HG03039 (cell line): ENCODE results near the gene AFTPH.
A peak's percentile ranks its signal among the peaks of the same experiment; 100 is the strongest.

Experiments
- ATAC-seq: cut with Tn5 transposase; IDR thresholded peaks from one replicate; pipeline ENCODE4 v1.9.1; 2021; ENCODE audit warnings: mild to moderate bottlenecking, moderate library complexity; ENCODE audit not compliant: unreplicated experiment

AFTPH gene

GRCh38 chr2:64538764-64539433 is 14.8 kb downstream of the AFTPH start:
- peak; percentile 40 for ATAC-seq

- ATAC-seq = no peak
These were observed 16.5 kb downstream of the AFTPH start for GRCh38 chr2:64540615-64541014.

GRCh38 chr2:64541547-64541946 is 17.4 kb downstream of the AFTPH start:
- ATAC-seq = no peak

- ATAC-seq = no peak
These were observed 18.2 kb downstream of the AFTPH start for GRCh38 chr2:64542071-64543007.

- no peak for ATAC-seq
These were observed 19.0 kb downstream of the AFTPH start for GRCh38 chr2:64543008-64543697.

- no peak for ATAC-seq
These were observed 24.6 kb downstream of the AFTPH start for GRCh38 chr2:64548761-64549160.

GRCh38 chr2:64550042-64550441 is 25.9 kb downstream of the AFTPH start:
- no peak for ATAC-seq

- no peak for ATAC-seq
These were observed 27.7 kb downstream of the AFTPH start for GRCh38 chr2:64551851-64552250.

- no peak for ATAC-seq
These were observed 30.0 kb downstream of the AFTPH start for GRCh38 chr2:64554117-64554516.

- ATAC-seq = no peak
These were observed 34.4 kb downstream of the AFTPH start for GRCh38 chr2:64558445-64559081.

GRCh38 chr2:64562148-64562784 is 38.1 kb downstream of the AFTPH start:
- ATAC-seq = no peak

- no peak for ATAC-seq
These were observed 39.4 kb downstream of the AFTPH start for GRCh38 chr2:64563436-64563938.

- ATAC-seq = no peak
These were observed 42.0 kb downstream of the AFTPH start for GRCh38 chr2:64565949-64566710.

GRCh38 chr2:64567473-64567872 is 43.3 kb downstream of the AFTPH start:
- ATAC-seq = no peak

- ATAC-seq = no peak
These were observed 44.7 kb downstream of the AFTPH start for GRCh38 chr2:64568836-64569235.

- ATAC-seq = no peak
These were observed 50.7 kb downstream of the AFTPH start for GRCh38 chr2:64574871-64575270.

- no peak for ATAC-seq
These were observed 56.9 kb downstream of the AFTPH start for GRCh38 chr2:64581018-64581417.

GRCh38 chr2:64581777-64582539 is 57.8 kb downstream of the AFTPH start:
- ATAC-seq = no peak

GRCh38 chr2:64582774-64583340 is 58.7 kb downstream of the AFTPH start:
- ATAC-seq = peak; percentile 81
